Measurements from ENCODE around the gene PIK3AP1.

PIK3AP1 gene

DNA sequence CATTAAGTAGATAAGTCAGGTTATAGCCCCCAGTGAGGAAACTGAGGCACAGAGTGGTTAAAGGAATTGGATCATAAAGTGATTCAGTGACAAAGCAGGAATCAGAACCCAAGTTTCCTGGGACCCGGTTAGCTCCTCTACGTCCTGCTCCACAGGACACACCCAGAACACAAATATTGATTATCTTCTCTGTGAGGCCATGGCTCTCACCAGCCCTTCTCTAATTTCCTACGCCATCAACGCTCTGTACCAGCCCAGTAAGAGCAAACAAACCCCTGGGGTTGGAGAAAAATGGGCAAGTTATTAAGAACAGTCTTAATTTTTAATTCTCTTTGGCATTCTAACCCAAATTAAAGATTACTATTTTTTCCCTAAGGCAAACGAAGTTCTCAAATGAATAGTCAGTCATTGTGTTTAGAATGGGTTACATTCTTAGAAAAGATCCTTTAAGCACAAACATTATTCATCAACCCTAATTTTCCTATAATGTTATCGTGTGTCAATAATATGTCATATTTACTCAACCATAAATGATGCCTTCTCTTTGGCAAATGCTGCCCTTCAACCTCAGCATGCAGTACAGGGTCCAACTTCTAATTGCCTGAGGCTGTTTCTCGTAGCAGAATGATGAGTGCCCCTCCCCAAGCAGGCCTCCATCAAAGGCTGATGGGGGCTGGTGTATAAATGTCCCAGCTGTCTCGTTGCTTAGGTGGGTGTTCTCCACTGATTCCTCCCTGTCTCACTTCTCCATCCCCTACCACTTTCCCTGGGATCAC lies 108.1 kb downstream of the PIK3AP1 start:
- no peak for DNase-seq (ENCODE audit: low read depth, low spot score)

DNA sequence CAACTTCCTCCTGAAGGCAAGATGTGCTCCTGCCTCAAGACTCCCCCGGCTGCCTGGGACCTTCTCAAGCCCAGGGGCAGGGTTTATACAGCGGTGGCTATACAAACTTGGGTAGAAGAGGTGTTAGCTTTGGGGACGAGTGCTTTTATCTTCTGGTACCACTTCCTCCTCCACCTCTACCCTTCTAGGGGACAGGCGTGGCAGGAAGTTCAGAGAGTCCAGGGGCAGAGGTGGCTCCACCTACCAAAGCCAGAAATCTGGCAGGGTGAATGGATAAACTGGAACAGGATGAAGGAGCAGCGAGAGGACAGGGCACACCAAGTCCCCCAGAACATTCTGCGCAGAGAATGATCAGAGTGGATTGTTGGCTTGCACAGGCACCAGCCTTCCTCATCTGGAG lies 109.5 kb downstream of the PIK3AP1 start:
- DNase-seq (ENCODE audit: low read depth, low spot score), result no peak

DNA sequence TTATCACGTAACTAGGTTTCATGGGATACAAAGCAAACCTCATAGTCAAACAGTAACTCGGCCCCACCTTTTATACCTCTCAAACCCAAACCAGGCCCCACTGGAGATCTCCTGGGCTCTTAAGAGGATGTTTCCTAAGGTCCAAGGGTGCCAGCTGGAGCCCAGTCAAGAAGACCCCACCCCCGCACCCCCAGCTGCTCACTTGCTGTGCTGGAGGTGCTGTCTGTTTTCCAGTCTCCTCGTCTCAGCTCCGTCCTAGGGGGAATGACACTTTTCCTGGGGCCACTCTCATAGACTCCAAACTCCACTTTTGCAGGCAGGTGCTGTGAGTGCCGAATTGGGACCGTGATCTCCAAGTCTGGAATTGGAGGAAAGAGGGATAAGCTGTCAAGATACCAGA lies 110.8 kb downstream of the PIK3AP1 start:
- no peak for DNase-seq (ENCODE audit: low read depth, low spot score)

DNA sequence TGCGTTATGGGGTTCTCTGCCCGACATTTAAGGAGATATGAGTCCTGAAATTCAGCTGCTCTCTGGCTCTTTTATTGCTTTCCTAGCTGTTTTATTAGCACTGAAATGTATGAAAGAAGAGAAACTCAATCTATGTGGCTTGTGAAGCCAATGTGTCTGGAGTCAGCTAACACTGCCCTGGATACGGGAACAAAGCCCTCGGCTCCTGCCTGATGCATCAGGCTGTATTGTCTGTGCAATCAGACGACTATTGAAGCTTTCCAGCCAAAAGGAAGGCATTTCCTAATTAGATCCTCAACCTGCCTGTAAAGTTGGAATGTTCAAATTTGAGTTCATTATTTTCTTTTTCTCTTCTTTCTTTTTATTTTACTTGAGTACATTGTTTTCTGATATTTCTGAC lies 111.5 kb downstream of the PIK3AP1 start:
- no peak for DNase-seq (ENCODE audit: low read depth, low spot score)

DNA sequence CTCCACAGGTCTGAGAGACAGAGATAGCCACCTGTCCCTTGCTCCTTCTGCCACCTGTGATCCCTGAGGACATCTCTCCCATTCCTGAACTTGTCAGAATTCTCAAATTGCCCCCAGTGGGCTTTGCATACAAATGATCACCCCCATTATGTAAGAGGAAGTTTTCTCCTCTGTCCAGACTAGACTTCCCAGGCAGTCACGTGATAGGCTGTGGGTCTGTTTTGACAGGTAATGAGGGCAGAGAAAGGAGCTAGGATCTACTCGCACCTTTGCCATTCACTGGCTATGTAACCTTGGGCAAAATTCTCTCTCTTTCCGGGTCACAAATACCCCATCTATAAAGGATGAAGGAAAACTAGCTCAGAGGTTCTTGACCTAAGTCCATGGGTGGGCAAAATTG lies 112.1 kb downstream of the PIK3AP1 start:
- no peak for DNase-seq (ENCODE audit: low read depth, low spot score)

DNA sequence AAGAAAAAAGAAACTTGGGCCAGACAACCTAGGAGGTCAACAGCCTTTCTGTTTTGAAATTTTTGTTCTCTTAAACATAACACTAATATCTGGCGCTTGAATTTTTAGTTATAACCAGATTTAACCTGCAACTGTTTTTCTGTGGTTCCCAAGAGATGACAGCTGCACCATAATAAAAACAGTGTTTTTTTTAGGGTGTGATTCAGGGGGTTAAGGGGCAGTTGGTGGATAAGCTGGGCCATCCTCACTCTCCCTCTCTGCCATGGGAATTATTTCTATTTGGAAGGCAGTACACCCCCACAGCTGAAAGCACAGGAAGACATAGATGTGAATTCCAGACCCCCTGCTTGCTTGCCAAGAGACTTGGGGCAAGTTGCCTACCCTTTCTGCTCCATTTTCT lies 113.4 kb downstream of the PIK3AP1 start:
- DNase-seq (ENCODE audit: low read depth, low spot score), result no peak

DNA sequence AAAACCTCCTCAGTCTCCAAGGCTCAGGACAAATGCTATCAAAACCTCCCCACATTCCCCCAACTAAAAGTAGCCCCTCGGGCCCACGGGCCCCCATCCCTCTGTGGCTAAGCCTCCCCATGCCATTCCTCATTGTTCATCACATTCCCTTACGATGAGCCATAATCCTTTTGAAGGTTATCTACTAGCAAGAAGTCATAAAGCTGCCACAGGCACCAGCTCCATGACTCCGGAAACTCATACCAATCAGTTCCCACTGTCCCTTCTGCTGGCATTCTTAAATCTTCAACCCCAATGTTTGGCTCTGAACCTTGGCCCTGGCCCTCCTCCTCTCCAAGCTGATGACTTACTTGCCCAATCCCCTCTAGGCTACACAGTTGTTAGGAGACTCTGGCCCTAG lies 114.1 kb downstream of the PIK3AP1 start:
- DNase-seq (ENCODE audit: low read depth, low spot score), result no peak

DNA sequence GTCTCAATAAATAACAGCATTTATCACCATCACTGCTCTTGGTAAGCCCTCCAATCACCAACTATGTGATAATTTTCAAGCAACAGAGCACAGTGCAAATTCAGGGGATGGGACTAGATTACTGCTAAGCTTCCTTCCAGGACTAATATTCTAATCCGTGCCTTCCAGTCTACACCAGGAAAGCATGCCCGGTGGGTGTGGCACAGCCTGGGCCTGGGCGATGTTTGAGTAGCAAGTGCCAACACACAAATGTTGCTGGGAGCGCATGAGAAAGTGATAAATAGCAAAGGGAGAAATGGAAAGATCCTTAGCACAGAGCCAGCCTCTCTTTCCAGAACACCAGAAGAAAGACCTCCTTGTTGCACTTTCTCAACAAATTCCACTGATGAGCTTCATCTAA lies 120.0 kb downstream of the PIK3AP1 start:
- no peak for DNase-seq (ENCODE audit: low read depth, low spot score)

DNA sequence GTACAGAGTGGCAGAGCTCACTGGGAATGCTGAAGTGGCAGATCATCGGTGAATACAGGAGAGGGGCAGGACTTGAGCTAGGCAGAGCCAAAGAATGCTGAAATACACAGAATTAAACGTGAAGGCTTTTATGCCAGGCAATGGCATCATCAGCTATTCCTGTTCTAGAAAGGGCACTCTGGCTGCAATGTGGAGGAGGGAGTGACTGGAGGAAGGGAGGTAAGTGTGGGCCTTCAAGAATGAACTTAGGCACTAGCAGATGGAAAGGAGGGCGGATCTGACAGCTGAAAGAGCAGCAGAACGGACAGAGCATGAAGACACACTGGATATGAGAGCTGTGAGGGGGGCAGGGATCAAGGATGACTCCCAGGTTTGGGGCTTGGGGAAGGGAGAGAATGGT lies 121.5 kb downstream of the PIK3AP1 start:
- no peak for DNase-seq (ENCODE audit: low read depth, low spot score)

DNA sequence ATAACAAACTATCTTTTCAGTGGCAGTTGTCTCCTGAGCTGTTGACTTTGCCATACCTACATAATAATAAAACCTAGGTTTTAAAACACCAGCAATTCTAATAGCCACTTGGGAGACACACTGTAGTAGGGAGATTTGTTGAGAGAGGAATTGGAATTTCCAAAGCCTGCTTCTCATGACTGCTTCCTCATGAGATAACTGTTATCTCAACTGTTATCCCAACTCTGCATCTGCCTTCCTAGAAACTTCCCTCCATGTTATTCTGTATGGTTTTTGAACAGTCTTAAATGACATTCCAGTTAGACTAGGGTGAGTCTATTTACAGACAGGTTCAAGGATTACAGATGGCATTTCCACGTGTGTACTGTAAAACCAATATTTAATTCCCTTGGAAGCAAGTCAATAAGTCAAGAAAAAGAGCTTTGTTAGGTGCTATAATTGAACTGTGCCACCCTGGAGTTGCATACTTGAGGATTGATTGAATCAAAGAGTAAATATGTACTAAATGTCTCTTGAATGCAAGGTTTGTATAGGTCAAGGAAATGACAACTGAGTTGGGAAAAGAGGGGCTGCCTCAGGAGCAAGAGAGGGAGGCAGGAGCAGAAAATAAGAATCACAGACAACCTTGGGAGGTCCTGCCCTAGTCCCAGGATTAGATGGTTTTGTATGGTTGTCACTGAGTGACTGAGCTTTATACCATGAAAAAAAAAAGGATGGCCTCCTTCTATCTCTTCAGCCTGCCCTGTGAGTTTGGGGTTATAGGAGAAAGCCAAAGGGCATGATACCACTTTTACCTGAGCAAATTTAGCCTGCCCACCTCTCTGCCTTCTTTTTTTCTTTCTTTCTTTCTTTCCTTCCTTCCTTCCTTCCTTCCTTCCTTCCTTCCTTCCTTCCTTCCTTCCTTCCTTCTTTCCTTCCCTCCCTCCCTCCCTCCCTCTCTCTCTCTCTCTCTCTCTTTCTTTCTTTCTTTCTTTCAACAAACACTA lies 123.6 kb downstream of the PIK3AP1 start:
- no peak for DNase-seq (ENCODE audit: low read depth, low spot score)

DNA sequence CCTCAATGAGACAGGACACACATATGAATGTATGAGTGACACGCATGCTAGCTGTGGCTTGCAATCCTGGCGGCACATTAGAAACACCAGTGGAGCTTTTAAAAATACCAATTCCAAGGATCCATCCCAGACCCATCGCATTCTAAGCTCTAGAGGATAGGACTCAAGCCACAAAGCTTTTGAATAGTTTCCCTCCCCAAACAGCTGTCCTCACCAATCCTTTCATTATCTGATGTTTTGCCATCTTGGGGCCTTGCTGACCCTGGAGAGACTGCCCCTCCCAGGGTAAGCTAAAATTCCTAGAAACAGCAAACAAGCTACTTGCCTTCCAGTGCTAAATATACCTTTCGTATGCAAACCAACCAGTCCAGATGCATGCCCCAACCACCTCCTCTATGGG lies 124.6 kb downstream of the PIK3AP1 start:
- DNase-seq (ENCODE audit: low read depth, low spot score), result no peak

DNA sequence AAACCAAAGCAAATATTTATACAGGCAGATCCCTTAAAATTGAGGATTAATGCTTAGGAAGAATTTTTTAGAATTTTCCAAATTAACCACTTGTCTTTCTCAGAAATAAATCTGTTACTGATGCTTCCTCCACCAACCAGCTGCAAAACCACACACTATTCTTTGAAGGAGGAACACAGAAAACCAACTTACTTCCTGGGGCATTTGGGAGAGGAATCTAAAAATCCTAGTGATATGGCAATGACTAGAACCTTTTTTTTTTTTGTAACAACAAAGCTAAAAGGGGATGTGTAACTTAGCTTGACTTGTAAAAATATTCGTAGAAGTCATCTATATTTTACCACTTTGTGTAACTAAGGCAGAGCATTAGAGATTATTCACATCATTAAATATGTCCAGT lies 128.4 kb downstream of the PIK3AP1 start:
- DNase-seq (ENCODE audit: low read depth, low spot score), result no peak

DNA sequence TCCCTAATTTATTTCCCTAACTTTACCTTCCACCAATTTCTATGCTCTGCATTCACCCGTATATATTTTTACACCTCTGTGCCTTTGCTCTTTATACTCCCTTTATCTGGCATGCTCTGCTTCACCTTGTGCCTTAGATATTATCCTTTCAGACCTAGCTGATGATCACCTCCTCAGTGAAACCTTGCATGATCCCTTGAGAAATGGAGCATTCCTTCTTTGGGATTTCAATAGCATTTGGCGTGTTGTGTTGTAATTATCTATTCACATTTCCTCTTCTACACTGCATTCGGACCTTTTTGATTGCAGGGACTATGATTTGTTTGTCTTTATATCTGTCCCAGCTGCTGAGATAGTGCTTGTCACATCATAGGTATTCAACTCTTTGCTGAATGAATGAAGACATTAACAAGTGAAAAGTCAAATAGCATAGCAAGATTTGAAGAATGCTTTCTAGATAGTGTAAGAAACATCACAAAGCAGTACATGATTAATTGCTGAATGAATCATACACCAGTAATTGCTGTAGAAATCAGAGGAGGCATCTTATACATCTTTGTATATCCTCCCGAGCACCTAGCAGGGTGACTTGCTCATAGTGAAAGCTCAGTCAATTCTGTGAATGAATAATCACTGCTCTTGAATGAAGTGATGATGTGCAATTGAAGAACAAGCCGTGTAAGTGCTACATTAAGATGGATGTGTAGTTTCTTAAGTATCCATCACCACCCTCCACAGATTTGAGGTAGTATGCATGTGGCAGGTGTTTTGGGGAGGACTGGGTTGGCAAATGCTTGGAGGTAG lies 131.5 kb downstream of the PIK3AP1 start:
- no peak for DNase-seq (ENCODE audit: low read depth, low spot score)

DNA sequence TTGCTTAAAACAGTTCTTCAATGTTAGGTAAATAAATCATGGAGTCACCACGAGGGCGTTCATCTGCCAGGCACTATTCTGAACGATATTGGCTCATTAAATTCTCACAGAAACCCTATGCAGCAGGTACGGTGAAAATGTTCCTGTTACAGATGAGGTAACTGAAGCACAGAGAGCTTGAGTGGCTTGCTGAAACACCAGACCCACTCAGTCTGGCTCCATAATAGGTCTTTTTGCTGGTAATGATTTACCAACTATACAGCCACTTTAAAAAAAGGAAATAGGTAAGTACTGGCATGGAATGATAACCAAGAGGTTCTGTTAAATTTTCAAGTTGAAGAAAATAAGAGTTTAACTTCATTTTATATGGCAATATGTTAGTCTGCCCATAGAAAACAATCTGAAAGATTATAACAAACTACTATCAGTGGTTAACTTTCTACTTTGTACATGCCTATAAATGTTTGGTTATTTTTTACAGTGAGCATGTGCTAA lies 132.2 kb downstream of the PIK3AP1 start:
- no peak for DNase-seq (ENCODE audit: low read depth, low spot score)

DNA sequence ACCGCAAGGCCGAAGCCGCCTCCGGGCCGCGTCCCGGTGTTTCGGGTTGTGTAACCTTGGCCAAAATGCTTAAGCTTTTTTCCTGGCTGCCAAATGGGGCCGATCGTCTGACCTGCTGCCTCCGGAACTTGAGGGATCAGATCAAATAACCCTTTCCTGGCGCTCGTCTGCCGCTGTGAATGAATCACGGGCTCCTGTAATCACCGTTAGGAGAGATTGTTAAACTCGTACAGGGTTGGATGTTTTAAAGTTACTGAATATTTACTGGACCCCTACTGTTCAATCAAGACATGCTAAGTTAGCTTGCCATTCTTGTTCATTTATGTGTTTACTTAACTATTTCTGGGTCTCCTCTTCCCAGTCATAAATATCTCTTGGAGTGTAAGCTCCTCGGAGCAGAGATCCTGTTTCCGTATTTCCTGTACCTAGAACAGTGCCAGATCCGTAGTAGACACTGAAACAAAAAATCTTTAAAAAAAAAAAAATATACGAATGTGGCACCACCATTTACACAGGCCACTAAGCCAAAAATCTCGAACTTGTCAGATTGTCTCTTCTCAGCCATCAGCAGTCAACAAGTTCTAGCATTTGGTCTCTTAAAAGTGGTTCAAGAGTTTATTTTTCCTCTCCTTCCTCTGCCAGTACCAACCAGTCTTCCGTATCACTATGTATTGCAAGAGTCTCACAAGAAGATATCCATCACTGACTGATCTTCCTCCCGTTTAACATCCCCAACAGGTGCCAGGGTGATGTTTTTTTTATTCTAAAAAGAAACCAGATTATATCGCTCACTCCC lies 132.9 kb downstream of the PIK3AP1 start:
- no peak for DNase-seq (ENCODE audit: low read depth, low spot score)

DNA sequence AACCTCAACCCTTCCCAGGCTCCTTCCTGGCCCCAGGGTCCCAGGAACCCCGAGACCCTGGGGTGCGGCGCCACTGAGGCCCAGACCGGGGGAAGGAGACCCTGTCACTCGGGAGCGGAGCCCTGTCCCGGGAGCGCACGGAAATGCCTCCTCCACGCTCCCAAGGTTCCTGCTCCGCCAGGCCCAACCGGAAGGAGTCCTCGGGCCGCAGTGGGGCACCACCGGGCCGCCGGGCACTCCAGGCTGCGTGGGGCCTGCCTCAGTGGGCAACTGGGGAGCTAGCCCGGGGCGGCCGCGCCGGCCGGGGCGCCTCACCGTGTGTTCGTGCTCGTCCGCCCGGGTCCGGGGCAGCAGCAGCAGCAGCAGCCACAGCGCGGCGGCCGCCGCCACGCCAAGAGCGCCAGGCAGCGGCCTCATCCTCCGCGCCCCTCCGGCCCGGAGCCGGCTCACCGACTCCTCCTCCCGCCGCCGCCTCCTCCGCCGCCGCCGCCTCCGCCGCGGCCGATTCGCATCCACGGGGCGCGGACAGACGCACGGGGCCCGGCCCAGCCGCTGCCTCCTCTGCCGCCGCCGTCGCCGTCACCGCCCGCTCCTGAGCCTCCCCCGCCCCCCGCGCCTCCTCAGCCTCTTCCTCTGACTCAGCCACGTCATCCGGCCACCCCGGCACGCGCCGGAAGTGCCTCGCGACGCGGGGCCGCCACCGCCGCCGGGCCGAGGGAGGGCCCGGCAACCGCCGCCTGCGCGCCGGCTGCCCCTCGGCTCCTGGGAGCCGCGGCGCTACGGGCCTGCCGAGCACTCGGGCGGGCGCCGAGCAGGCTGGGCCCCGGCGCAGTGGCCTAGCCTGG lies 133.7 kb downstream of the PIK3AP1 start, which contains the start of gene TM9SF3:
TSS of gene TM9SF3 (minus strand) at position 594 of the 845 bp plus-strand sequence. CDS start at position 417, 177 bp downstream.
- peak; percentile 71 for DNase-seq (ENCODE audit: low read depth, low spot score)

DNA sequence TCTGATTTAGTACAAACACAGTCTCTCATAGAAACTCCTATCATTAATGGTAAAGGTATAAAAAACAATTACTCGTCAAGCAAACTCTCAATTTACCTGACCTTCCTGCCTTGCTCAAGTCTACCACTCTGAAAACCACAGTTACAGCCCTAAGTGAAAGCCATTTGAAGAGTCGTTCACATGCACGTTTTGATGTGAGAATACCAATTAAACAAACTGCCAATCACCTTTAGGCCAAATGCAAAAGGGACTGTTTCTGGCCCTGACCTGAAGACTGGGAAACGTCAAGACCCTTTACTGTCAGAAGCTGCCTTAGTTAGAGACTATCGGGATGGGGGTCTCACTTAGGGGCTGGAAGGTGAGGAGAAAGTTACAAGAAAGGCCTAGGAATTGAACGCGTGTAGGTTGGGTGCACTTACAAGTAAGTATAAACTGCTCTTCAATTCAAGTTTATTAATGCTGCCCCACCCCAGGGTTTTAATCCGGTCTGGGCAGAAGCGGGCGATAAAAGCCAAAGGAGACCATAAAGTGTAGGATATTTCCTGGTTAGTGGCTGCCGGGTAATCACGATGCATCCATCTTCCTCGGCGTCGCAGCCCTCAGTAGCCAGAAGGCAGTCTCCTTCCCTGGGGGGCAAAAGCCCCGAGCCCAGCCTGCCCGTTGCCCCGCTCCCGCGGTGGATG lies 134.4 kb downstream of the PIK3AP1 start:
- DNase-seq (ENCODE audit: low read depth, low spot score), result no peak

DNA sequence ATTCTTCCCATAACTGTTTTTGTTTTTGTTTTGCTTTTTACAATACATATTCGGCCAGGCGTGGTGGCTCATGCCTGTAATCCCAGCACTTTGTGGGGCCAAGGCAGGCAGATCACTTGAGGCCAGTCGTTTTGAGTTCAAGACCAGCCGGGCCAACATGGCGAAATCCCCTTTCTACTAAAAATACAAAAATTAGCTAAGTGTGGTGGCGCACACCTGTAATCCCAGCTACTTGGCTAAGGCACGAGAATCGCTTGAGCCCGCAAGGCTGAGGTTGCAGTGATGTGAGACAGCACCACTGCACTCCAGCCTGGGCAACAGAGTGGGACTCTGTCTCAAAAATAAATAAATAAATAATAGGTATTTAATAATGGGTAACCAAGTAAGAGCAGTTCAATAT lies 135.8 kb downstream of the PIK3AP1 start:
- DNase-seq (ENCODE audit: low read depth, low spot score), result no peak

DNA sequence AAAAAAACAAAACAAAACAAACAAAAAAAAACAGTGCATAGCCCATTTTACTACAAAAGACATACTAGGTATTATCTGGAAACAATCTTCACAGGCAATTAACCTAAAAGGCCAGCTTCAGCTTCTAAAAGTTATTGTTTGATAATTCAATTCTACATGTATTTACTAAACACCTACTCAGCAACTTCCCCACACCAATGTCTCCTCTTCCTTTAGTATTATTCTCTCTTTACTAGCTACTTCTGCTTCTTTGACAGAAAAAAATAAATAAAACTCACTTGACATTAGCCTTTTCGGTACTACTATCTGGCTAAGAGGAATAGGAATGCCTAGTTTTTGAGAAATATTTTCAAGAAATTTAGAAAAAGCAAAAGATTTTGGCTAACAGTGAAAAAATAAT lies 136.3 kb downstream of the PIK3AP1 start:
- no peak for DNase-seq (ENCODE audit: low read depth, low spot score)
